RWPE2 (cell line): ENCODE data around the gene GTSF1L.
A peak's percentile ranks its signal among the peaks of the same experiment; 100 is the strongest.

Experiments
- ATAC-seq: fragments of 200-7000 bp; cut with Tn5 transposase; 3 replicates; pipeline ENCODE4 v1.9.1; 2021; ENCODE audit warnings: low read depth
- DNase-seq: peaks from one replicate; pipeline ENCODE4 v3.0.0-alpha.2; 2020; ENCODE audit warnings: low spot score
- H3K27ac ChIP-seq: fragments of 450-650 bp; 2 replicates; pipeline ENCODE4 v1.5.1; 2017; ENCODE audit warnings: mild to moderate bottlenecking; ENCODE audit not compliant: poor library complexity, severe bottlenecking
- H3K27me3 ChIP-seq: fragments of 250-450 bp; sonication (Bioruptor Pico); 2 replicates; pipeline ENCODE4 v1.5.1; 2021; ENCODE audit warnings: mild to moderate bottlenecking, moderate library complexity; ENCODE audit not compliant: insufficient read depth, poor library complexity, severe bottlenecking
- H3K36me3 ChIP-seq: fragments of 250-450 bp; sonication (Bioruptor Pico); 2 replicates; pipeline ENCODE4 v1.5.1; 2020; ENCODE audit warnings: low read depth, mild to moderate bottlenecking, moderate library complexity
- H3K4me1 ChIP-seq: fragments of 250-450 bp; sonication (Bioruptor Pico); 2 replicates; pipeline ENCODE4 v1.5.1; 2021; ENCODE audit warnings: mild to moderate bottlenecking, moderate library complexity; ENCODE audit not compliant: insufficient read depth, poor library complexity, severe bottlenecking
- H3K4me3 ChIP-seq: fragments of 250-450 bp; sonication (Bioruptor Pico); 2 replicates; pipeline ENCODE4 v1.5.1; 2021; ENCODE audit warnings: mild to moderate bottlenecking, moderate library complexity; ENCODE audit not compliant: severe bottlenecking
- H3K9me3 ChIP-seq: fragments of 250-450 bp; sonication (Bioruptor Pico); 2 replicates; pipeline ENCODE4 v1.5.1; 2021; ENCODE audit warnings: mild to moderate bottlenecking, moderate library complexity; ENCODE audit not compliant: severe bottlenecking
- CTCF ChIP-seq: fragments of 450-650 bp; IDR thresholded peaks from one replicate; pipeline ENCODE4 v1.5.1; 2017; ENCODE audit warnings: mild to moderate bottlenecking, moderate library complexity; ENCODE audit not compliant: poor library complexity, severe bottlenecking

Gene GTSF1L

GRCh38 chr20:43726811-43727338 is at the start of gene GTSF1L:
Gene GTSF1L (minus strand): TSS chr20:43727002. CDS start chr20:43726694, 308 bp downstream.
- no peaks in the 10 kb centered on the region for H3K4me1 ChIP-seq

GRCh38 chr20:43774754-43775153 is 48.0 kb upstream of the GTSF1L start:
- Histone ChIP-seq H3K36me3 (no peaks in the 10 kb centered on the region), H3K9me3 (peaks cover 6% of the 10 kb centered on the region), H3K4me1 (no peaks in the 10 kb centered on the region), H3K4me3 (no peak overlapping the region), H3K27me3 (no peaks in the 10 kb centered on the region), H3K27ac (no peak overlapping the region)
- no peak for TF ChIP-seq CTCF
- ATAC-seq (no peak), DNase-seq (peak; percentile 39)

More at GRCh38 chr20:43726811-43727338, at the start of gene GTSF1L:
- H3K36me3 ChIP-seq: no peaks in the 10 kb centered on the region
- no peak for TF ChIP-seq CTCF
- ATAC-seq: no peak; the same call in 2 of the 3 replicates
- H3K4me3 ChIP-seq: no peak within 1 kb of the TSS
- H3K9me3 ChIP-seq: no peaks in the 10 kb centered on the region
- no peak within 1 kb of the TSS for H3K27ac ChIP-seq
- no peak for DNase-seq
- H3K27me3 ChIP-seq: no peaks in the 10 kb centered on the region

GRCh38 chr20:43771503-43772190 is 44.8 kb upstream of the GTSF1L start:
- ATAC-seq (no peak), DNase-seq (peak; percentile 71)
- H3K4me1 ChIP-seq: no peaks in the 10 kb centered on the region
- no peak overlapping the region for H3K27ac ChIP-seq
- no peak overlapping the region for H3K4me3 ChIP-seq
- H3K9me3 ChIP-seq: no peaks in the 10 kb centered on the region
- no peaks in the 10 kb centered on the region for H3K36me3 ChIP-seq
- no peak for TF ChIP-seq CTCF
- H3K27me3 ChIP-seq: no peaks in the 10 kb centered on the region

GRCh38 chr20:43770342-43770741 is 43.5 kb upstream of the GTSF1L start:
- TF ChIP-seq CTCF: no peak
- no peaks in the 10 kb centered on the region for H3K9me3 ChIP-seq
- DNase-seq (no peak), ATAC-seq (no peak)
- no peaks in the 10 kb centered on the region for H3K27me3 ChIP-seq
- no peak overlapping the region for H3K27ac ChIP-seq
- no peak overlapping the region for H3K4me3 ChIP-seq
- no peaks in the 10 kb centered on the region for H3K36me3 ChIP-seq
- no peaks in the 10 kb centered on the region for H3K4me1 ChIP-seq
